ENCODE results near the gene OR2W1.

OR2W1 gene

GRCh38 chr6:29045075-29045474, at the start of gene OR2W1:
Gene OR2W1, minus strand, starts transcription at chr6:29045175. Its CDS starts 0 bp downstream, at chr6:29045175.
- FAIRE-seq = no peak

GRCh38 chr6:29092957-29093356, 48.0 kb upstream of the OR2W1 start:
- FAIRE-seq = no peak

GRCh38 chr6:29087213-29087612, 42.2 kb upstream of the OR2W1 start, which contains the start of gene OR2B3:
Gene OR2B3, minus strand, starts transcription at chr6:29087313. Its CDS starts 65 bp downstream, at chr6:29087248.
- no peak for FAIRE-seq

- no peak for FAIRE-seq
Observed at GRCh38 chr6:29082457-29082856, 37.5 kb upstream of the OR2W1 start.

- no peak for FAIRE-seq
Observed at GRCh38 chr6:29081312-29081711, 36.3 kb upstream of the OR2W1 start.

GRCh38 chr6:29079203-29079602, 34.2 kb upstream of the OR2W1 start:
- FAIRE-seq = no peak

GRCh38 chr6:29071831-29072723, 27.1 kb upstream of the OR2W1 start:
- no peak for FAIRE-seq

- FAIRE-seq = no peak
Observed at GRCh38 chr6:29051680-29052079, 6.7 kb upstream of the OR2W1 start.

- no peak for FAIRE-seq
Observed at GRCh38 chr6:29035951-29036350, 9.0 kb downstream of the OR2W1 start.

GRCh38 chr6:29028821-29029220, 16.2 kb downstream of the OR2W1 start:
- FAIRE-seq = no peak

GRCh38 chr6:29025927-29026585, 18.9 kb downstream of the OR2W1 start:
- no peak for FAIRE-seq

- no peak for FAIRE-seq
Observed at GRCh38 chr6:29021434-29021833, 23.5 kb downstream of the OR2W1 start.

GRCh38 chr6:29019629-29020028, 25.3 kb downstream of the OR2W1 start:
- no peak for FAIRE-seq

- no peak for FAIRE-seq
Observed at GRCh38 chr6:29017428-29017802, 27.6 kb downstream of the OR2W1 start.

- FAIRE-seq = peak; percentile 87
Observed at GRCh38 chr6:29016559-29017427, 28.2 kb downstream of the OR2W1 start.

GRCh38 chr6:29014729-29015608, 30.0 kb downstream of the OR2W1 start:
- FAIRE-seq = no peak

- no peak for FAIRE-seq
Observed at GRCh38 chr6:29011276-29011734, 33.7 kb downstream of the OR2W1 start.

GRCh38 chr6:29009358-29009757, 35.6 kb downstream of the OR2W1 start:
- no peak for FAIRE-seq

GRCh38 chr6:29008089-29008488, 36.9 kb downstream of the OR2W1 start:
- no peak for FAIRE-seq

GRCh38 chr6:29005183-29005885, 39.6 kb downstream of the OR2W1 start, which contains the start of gene ZNF311:
Gene ZNF311, minus strand, starts transcription at chr6:29005315. Its CDS starts 1,361 bp downstream, at chr6:29003954.
- FAIRE-seq = no peak

GRCh38 chr6:28996844-28997510, 48.0 kb downstream of the OR2W1 start:
- no peak for FAIRE-seq

Measured in A204.1 (cell line).